ACC112 (cell line): ENCODE measurements around the gene ALDH16A1.
"Not testable (repeated sequence)": the region's sequence is repeated elsewhere in the genome, so short reads cannot be mapped to it uniquely, and the experiment has no call there.

Experiments
- H2AFZ ChIP-seq: fragments of 200-600 bp; sonication (generic); one replicate; pipeline ENCODE4 v1.6.0; 2017; ENCODE audit warnings: antibody characterized with exemption, low read length; ENCODE audit not compliant: unreplicated experiment
- H3K27ac ChIP-seq: fragments of 200-600 bp; sonication (generic); 2 replicates; pipeline ENCODE4 v1.5.1; 2014; ENCODE audit warnings: low read depth, mild to moderate bottlenecking, antibody characterized with exemption, low read length, moderate library complexity
- H3K27me3 ChIP-seq: fragments of 200-600 bp; sonication (generic); 2 replicates; pipeline ENCODE4 v1.6.1; 2014; ENCODE audit warnings: mild to moderate bottlenecking, antibody characterized with exemption, low read length, moderate library complexity, mixed read lengths; ENCODE audit not compliant: insufficient read depth
- H3K36me3 ChIP-seq: fragments of 200-600 bp; sonication (generic); 2 replicates; pipeline ENCODE4 v1.6.1; 2016; ENCODE audit warnings: mild to moderate bottlenecking, antibody characterized with exemption, low read length, moderate library complexity, mixed read lengths; ENCODE audit not compliant: insufficient read depth
- H3K4me1 ChIP-seq: fragments of 200-600 bp; sonication (generic); one replicate; pipeline ENCODE4 v1.6.1; 2016; ENCODE audit warnings: low read length, mixed read lengths; ENCODE audit not compliant: insufficient read depth, unreplicated experiment, control insufficient read depth
- H3K4me3 ChIP-seq: fragments of 200-600 bp; sonication (generic); 2 replicates; pipeline ENCODE4 v1.5.1; 2014; ENCODE audit warnings: mild to moderate bottlenecking, low read depth, low read length
- H3K79me2 ChIP-seq: fragments of 200-600 bp; sonication (generic); one replicate; pipeline ENCODE4 v1.6.0; 2016; ENCODE audit warnings: low read length; ENCODE audit not compliant: control insufficient read depth, unreplicated experiment, insufficient read depth

Gene ALDH16A1

GRCh38 chr19:49441210-49441959, 11.6 kb upstream of the ALDH16A1 start, which contains the start of gene SLC17A7:
Gene SLC17A7, minus strand, starts transcription at chr19:49441527. Its CDS starts 148 bp downstream, at chr19:49441379.
- peak within 1 kb of the TSS; percentile 33 for H2AFZ ChIP-seq
- peaks cover 45% of the 10 kb centered on the region for H3K27me3 ChIP-seq
- no peaks in the 10 kb centered on the region for H3K4me1 ChIP-seq
- H3K36me3 ChIP-seq: no peaks in the 10 kb centered on the region
- H3K27ac ChIP-seq: no peak within 1 kb of the TSS
- H3K79me2 ChIP-seq: no peaks in the 10 kb centered on the region
- H3K4me3 ChIP-seq: peak within 1 kb of the TSS; percentile 84

GRCh38 chr19:49441960-49442350, 11.1 kb upstream of the ALDH16A1 start:
- peaks cover 45% of the 10 kb centered on the region for H3K27me3 ChIP-seq
- peak overlapping the region; percentile 84 for H3K4me3 ChIP-seq

GRCh38 chr19:49442354-49442753, 10.7 kb upstream of the ALDH16A1 start:
- no peaks in the 10 kb centered on the region for H3K4me1 ChIP-seq
- no peaks in the 10 kb centered on the region for H3K79me2 ChIP-seq
- peak overlapping the region; percentile 33 for H2AFZ ChIP-seq
- H3K27ac ChIP-seq: no peak overlapping the region
- peak overlapping the region; percentile 84 for H3K4me3 ChIP-seq
- H3K27me3 ChIP-seq: peaks cover 45% of the 10 kb centered on the region
- H3K36me3 ChIP-seq: no peaks in the 10 kb centered on the region

More at GRCh38 chr19:49441960-49442350, 11.1 kb upstream of the ALDH16A1 start:
- no peaks in the 10 kb centered on the region for H3K79me2 ChIP-seq
- H3K27ac ChIP-seq: no peak overlapping the region
- H3K36me3 ChIP-seq: no peaks in the 10 kb centered on the region
- H2AFZ ChIP-seq: no peak overlapping the region
- no peaks in the 10 kb centered on the region for H3K4me1 ChIP-seq

- Histone ChIP-seq H3K27ac (no peak overlapping the region; the same call in 1 of the 2 replicates), H3K36me3 (no peaks in the 10 kb centered on the region), H3K27me3 (peaks cover 42% of the 10 kb centered on the region), H2AFZ (peak overlapping the region; percentile 74), H3K4me1 (no peaks in the 10 kb centered on the region), H3K4me3 (peak overlapping the region; percentile 84), H3K79me2 (no peaks in the 10 kb centered on the region)
These were observed 10.2 kb upstream of the ALDH16A1 start for GRCh38 chr19:49442771-49443365.

- H3K27ac ChIP-seq: no peak overlapping the region; the same call in 1 of the 2 replicates
- H3K4me1 ChIP-seq: no peaks in the 10 kb centered on the region
- H3K36me3 ChIP-seq: no peaks in the 10 kb centered on the region
- H3K79me2 ChIP-seq: no peaks in the 10 kb centered on the region
- peak overlapping the region; percentile 84 for H3K4me3 ChIP-seq
- peak overlapping the region; percentile 74 for H2AFZ ChIP-seq
- peaks cover 35% of the 10 kb centered on the region for H3K27me3 ChIP-seq
These were observed 9.5 kb upstream of the ALDH16A1 start for GRCh38 chr19:49443366-49444099.

- not testable (repeated sequence) for H3K27ac ChIP-seq, H3K4me3 ChIP-seq, H3K79me2 ChIP-seq, H3K36me3 ChIP-seq, H2AFZ ChIP-seq, H3K4me1 ChIP-seq
- peaks cover 28% of the 10 kb centered on the region for H3K27me3 ChIP-seq
These were observed 8.8 kb upstream of the ALDH16A1 start for GRCh38 chr19:49444100-49444700.

- Histone ChIP-seq H3K27ac (no peak overlapping the region), H3K36me3 (no peaks in the 10 kb centered on the region), H3K27me3 (peaks cover 10% of the 10 kb centered on the region), H3K4me3 (no peak overlapping the region), H2AFZ (no peak overlapping the region), H3K4me1 (peaks cover 3% of the 10 kb centered on the region), H3K79me2 (peaks cover 8% of the 10 kb centered on the region)
These were observed 7.0 kb upstream of the ALDH16A1 start for GRCh38 chr19:49445997-49446396.

GRCh38 chr19:49447485-49448431, 5.3 kb upstream of the ALDH16A1 start:
- Histone ChIP-seq H3K27ac (no peak overlapping the region), H3K4me1 (peaks cover 3% of the 10 kb centered on the region), H3K79me2 (peaks cover 8% of the 10 kb centered on the region), H2AFZ (no peak overlapping the region), H3K4me3 (no peak overlapping the region), H3K27me3 (no peaks in the 10 kb centered on the region), H3K36me3 (no peaks in the 10 kb centered on the region)

- H3K4me3 ChIP-seq: no peak overlapping the region
- H3K36me3 ChIP-seq: no peaks in the 10 kb centered on the region
- peaks cover 8% of the 10 kb centered on the region for H3K79me2 ChIP-seq
- no peak overlapping the region for H3K27ac ChIP-seq
- peaks cover 3% of the 10 kb centered on the region for H3K4me1 ChIP-seq
- H2AFZ ChIP-seq: no peak overlapping the region
- no peaks in the 10 kb centered on the region for H3K27me3 ChIP-seq
These were observed 4.6 kb upstream of the ALDH16A1 start for GRCh38 chr19:49448432-49448786.

- Histone ChIP-seq H3K27ac (no peak overlapping the region), H3K27me3 (no peaks in the 10 kb centered on the region), H2AFZ (no peak overlapping the region), H3K4me3 (peak overlapping the region; percentile 80), H3K4me1 (peaks cover 3% of the 10 kb centered on the region), H3K79me2 (peaks cover 14% of the 10 kb centered on the region), H3K36me3 (no peaks in the 10 kb centered on the region)
These were observed 2.6 kb upstream of the ALDH16A1 start for GRCh38 chr19:49450405-49450804.
